ENCODE results near the gene SRL.

The SRL gene

DNA sequence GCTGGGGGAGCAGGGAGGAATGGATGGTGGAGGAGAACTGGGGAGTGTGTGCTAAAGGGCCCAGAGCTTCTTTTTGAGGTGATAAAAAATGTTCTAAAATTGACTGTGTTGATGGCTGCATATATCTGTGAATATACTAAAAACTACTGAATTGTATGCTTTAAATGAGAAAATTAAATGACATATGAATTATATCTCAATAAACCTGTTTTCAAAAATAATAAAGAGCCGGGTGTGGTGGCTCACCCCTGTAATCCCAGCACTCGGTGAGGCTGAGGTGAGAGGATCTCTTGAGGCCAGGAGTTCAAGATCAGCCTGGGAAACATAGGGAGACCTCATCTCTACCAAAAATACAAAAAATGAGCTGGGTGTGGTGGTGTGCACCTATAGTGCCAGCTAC, 16.8 kb downstream of the SRL start:
- DNase-seq (ENCODE audit: low read depth), result no peak
- TF ChIP-seq, protein P1, sequence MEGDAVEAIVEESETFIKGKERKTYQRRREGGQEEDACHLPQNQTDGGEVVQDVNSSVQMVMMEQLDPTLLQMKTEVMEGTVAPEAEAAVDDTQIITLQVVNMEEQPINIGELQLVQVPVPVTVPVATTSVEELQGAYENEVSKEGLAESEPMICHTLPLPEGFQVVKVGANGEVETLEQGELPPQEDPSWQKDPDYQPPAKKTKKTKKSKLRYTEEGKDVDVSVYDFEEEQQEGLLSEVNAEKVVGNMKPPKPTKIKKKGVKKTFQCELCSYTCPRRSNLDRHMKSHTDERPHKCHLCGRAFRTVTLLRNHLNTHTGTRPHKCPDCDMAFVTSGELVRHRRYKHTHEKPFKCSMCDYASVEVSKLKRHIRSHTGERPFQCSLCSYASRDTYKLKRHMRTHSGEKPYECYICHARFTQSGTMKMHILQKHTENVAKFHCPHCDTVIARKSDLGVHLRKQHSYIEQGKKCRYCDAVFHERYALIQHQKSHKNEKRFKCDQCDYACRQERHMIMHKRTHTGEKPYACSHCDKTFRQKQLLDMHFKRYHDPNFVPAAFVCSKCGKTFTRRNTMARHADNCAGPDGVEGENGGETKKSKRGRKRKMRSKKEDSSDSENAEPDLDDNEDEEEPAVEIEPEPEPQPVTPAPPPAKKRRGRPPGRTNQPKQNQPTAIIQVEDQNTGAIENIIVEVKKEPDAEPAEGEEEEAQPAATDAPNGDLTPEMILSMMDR (conservative IDR thresholded peaks at IDR 0.05; ENCODE audit: low read length), result no peak
- H3K4me3 ChIP-seq (ENCODE audit: low read length), result no peak overlapping the region

DNA sequence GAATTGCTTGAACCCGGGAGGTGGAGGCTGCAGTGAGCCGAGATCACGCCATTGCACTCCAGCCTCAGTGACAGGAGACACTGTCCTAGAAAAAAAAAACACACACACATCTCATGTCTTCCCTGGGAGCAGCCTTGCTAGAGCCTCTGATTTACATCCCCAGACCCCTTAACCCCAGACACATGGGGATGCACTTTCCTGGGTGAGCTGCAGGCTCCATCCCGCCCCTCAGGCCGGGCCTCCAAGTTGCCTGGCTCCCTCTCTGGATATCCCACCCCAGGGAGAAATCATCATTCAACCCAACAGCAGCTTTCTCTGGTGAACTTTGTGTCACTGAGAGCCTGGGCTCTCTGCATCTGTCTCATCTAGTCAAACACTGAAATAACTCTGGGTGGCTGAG, 21.5 kb downstream of the SRL start:
- TF ChIP-seq, protein P1 (conservative IDR thresholded peaks at IDR 0.05; ENCODE audit: low read length), result no peak
- DNase-seq (ENCODE audit: low read depth), result no peak
- H3K4me3 ChIP-seq (ENCODE audit: low read length), result no peak overlapping the region

DNA sequence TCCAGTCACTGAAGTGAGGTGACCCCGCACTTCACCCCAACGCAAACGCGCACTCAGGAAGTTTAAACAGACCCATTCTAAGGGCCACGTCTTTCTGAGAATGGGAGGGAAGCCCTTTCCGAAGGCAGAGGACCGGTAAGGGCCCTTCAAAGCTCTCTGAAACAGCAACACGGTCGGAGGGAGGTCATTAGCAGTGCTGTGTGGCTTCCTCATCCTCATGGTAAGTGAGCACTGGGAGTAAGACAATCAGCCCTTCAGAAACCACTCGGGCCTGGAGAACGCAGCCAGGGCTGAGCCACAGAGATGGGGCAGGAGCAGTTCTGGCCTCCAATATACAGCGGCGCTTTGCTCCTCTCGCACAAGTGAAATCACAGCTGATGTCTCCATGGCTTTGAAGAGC, 23.7 kb downstream of the SRL start:
- H3K4me3 ChIP-seq (ENCODE audit: low read length), result no peak overlapping the region
- no peak for DNase-seq (ENCODE audit: low read depth)
- TF ChIP-seq, protein P1 (conservative IDR thresholded peaks at IDR 0.05; ENCODE audit: low read length), result no peak

DNA sequence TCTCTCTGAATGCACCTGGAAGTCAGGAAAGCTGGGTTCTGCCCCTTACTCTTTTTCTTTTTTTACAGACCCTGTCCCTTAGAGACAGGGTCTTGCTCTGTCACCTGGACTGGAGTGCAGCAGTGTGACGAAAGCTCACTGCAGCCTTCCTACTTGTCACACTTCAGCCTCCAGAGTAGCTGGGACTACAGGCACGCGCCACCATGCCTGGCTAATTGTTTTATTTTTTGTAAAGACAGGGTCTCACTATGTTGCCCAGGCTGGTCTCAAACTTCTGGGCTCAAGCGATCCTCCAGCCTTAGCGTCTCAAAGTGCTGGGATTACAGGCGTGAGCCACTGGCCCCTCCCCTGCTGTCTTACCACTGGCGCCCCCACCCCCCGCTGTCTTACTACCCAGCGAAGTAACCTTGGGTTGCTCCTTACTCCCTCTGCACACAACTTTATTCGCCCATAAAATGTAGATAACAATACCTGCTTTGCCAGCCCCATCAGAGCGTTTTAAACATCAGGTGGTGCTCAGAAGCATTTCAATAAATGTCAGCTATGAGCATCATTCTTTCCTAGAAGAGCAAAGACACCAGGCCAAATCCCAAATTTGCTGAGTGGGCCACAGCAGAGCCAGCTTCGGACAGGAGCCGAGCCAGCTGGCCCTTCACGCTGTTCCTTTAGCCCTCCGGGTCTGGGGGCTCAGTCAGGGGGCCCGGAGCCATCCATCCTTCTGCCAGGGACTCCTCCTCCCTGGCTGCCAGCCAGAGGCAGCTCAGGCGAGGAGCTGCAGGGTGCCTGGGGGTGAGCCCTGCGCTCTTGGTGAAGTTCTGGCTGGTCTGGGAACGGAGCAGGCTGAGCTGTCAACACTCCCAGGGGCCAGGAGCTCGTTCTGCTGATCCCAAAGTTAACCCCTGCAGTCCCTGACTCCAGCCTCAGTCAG, 24.4 kb downstream of the SRL start:
- TF ChIP-seq, protein P1 (conservative IDR thresholded peaks at IDR 0.05; ENCODE audit: low read length), result no peak
- no peak for DNase-seq (ENCODE audit: low read depth)
- H3K4me3 ChIP-seq (ENCODE audit: low read length), result no peak overlapping the region

DNA sequence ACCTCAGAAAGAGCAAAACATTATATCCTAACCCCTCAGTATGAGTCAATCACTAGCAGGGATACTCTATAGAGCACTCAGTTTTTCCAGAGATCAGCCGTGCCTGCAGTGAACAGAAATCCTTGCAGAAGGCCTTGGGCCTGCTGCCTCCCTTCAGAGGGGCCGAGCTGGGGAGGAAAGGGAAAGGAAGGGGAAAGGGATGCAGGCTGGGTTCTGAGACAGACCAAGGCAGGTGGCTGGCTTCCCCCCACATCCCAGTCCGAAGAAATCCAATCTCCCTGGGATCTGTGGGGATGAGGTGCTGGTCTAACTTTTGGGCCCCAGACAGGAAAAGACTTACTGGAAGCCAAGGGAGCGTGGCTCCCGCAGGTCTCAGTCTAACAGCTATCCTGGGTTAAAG, 25.3 kb downstream of the SRL start:
- DNase-seq (ENCODE audit: low read depth), result no peak
- TF ChIP-seq, protein P1 (conservative IDR thresholded peaks at IDR 0.05; ENCODE audit: low read length), result no peak
- H3K4me3 ChIP-seq (ENCODE audit: low read length), result no peak overlapping the region

DNA sequence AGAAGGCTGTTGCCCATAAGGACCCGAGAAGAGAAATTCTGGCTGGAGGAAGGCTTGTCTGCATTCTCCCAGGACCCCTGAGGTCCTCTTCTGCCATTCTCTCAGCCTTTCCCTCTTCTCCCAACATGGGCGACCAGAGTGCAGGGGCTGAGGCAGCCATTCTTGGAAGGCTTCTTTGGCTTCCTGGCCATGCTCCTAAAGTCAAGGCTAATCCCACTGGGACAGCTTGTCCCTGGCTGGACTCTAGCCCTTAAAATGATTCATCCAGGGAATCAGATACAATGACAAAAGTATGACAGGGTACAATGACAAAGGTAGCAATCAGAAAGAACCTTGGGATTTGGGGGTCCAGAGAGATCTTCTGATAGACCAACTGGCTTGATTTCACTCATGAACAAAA, 26.8 kb downstream of the SRL start:
- TF ChIP-seq, protein P1 (conservative IDR thresholded peaks at IDR 0.05; ENCODE audit: low read length), result no peak
- DNase-seq (ENCODE audit: low read depth), result no peak
- no peak overlapping the region for H3K4me3 ChIP-seq (ENCODE audit: low read length)

DNA sequence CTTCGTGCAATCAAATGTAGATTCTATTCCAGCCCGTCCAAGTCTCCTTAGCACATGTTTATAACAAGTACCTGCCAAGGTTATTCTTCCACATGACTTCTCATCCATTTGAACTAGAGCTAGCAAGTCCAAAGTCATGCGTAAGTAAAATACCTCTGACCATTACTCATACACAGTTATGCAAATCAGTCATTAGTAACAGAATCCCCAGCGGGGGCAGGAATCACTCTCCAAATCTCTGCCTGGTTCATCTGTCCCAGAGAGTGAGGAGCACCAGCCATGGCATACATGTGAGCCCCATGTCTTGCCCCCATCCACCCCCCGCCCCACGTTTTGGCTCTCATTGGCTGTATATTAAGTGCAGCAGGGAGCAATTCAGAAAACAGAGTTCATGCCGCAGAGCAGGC, 27.7 kb downstream of the SRL start:
- peak; percentile 94 for DNase-seq (ENCODE audit: low read depth)
- TF ChIP-seq, protein P1 (conservative IDR thresholded peaks at IDR 0.05; ENCODE audit: low read length), result no peak
- no peak overlapping the region for H3K4me3 ChIP-seq (ENCODE audit: low read length)

All from AG10803 (cell line).